ENCODE data around the gene AGAP9.

Gene AGAP9

GRCh38 chr10:47451998-47452494, 71.4 kb downstream of the AGAP9 start:
- TF ChIP-seq GATA3 (IDR thresholded peaks at IDR 0.05; ENCODE audit: low read depth, low read length) (no peak), GATA2 (IDR thresholded peaks at IDR 0.05; ENCODE audit: low read depth, low read length) (no peak)

All from SH-SY5Y (cell line).